Vagina (tissue), 2 donors: ENCODE results near the gene SLC2A6. TPM values are rescaled to one million over a fixed set of nuclear protein-coding genes. Genes with fewer than 3 reads are reported as not detected.

Experiments used
- DNase-seq, 2 donors: peaks; one replicate each; pipeline ENCODE4 v3.0.0-alpha.2; 2017; ENCODE audit errors: extremely low spot score in 2 of 2
- H3K27ac ChIP-seq: fragments of 200-600 bp; sonication (generic); one replicate; pipeline ENCODE4 v1.5.1; 2019
- H3K27me3 ChIP-seq: fragments of 200-600 bp; sonication (generic); one replicate; pipeline ENCODE4 v1.5.1; 2019
- H3K36me3 ChIP-seq, 2 donors: fragments of 200-600 bp; sonication (generic); one replicate each; pipeline ENCODE4 v1.5.1; 2017 to 2019
- H3K4me1 ChIP-seq: fragments of 200-600 bp; sonication (generic); one replicate; pipeline ENCODE4 v1.5.1; 2019
- H3K4me3 ChIP-seq, 2 donors: fragments of 200-600 bp; sonication (generic); 1 replicate in 1 of 2; 2 replicates in 1 of 2; pipeline ENCODE4 v1.5.1; 2016 to 2019
- H3K9me3 ChIP-seq: fragments of 200-600 bp; sonication (generic); one replicate; pipeline ENCODE4 v1.5.1; 2019
- CTCF ChIP-seq, 3 experiments: fragments of 450-650 bp in 2 of 3; fragments of 200-600 bp in 1 of 3; sonication (generic) in 1 of 3; IDR thresholded peaks; one replicate each; pipeline ENCODE4 v1.5.1; 2017 to 2019; ENCODE audit warnings: antibody characterized with exemption in 3 of 3, mild to moderate bottlenecking in 2 of 3, moderate library complexity in 2 of 3
- POLR2A ChIP-seq, 2 donors: fragments of 450-650 bp; IDR thresholded peaks; one replicate each; pipeline ENCODE4 v1.6.1; 2017; ENCODE audit warnings: antibody characterized with exemption in 2 of 2, mild to moderate bottlenecking in 2 of 2, moderate library complexity in 2 of 2
- POLR2AphosphoS5 ChIP-seq, 2 donors: sonication (generic); formaldehyde crosslinking; IDR thresholded peaks; one replicate each; pipeline ENCODE4 v1.9.0; 2017; ENCODE audit warnings: antibody characterized with exemption in 2 of 2, mild to moderate bottlenecking in 2 of 2, low read depth in 1 of 2; ENCODE audit not compliant: insufficient read depth in 1 of 2
- intact Hi-C: fragments of 100-400 bp; cut with DNase I; formaldehyde crosslinking; loops from one replicate; pipeline ENCODE4 v1.15.1; 2023
- total RNA-seq: library from RNA; depleted of rRNA; stranded (reverse); fragments of >200 nt; gene quantifications from one replicate; pipeline ENCODE4 v1.2.3, GENCODE V29; 2016

SLC2A6 gene
- total RNA-seq, 1 donor from 2014 or later, result 3.7 TPM

- Histone ChIP-seq H3K27me3 (no peaks in the 10 kb centered on the region), H3K9me3 (no peaks in the 10 kb centered on the region), H3K4me1 (no peaks in the 10 kb centered on the region), H3K36me3 (peaks cover 0 to 8% of the 10 kb centered on the region in 2 donors), H3K4me3 (no peak overlapping the region), H3K27ac (no peak overlapping the region)
- TF ChIP-seq POLR2AphosphoS5 (IDR thresholded peaks at IDR 0.05; ENCODE audit: insufficient read depth in 1 of 2, low read depth in 1 of 2) (no peak), CTCF (IDR thresholded peaks at IDR 0.05) (no peak), POLR2A (IDR thresholded peaks at IDR 0.05) (no peak)
- no peak for DNase-seq
- intact Hi-C loops, result no loop called here
These were observed 11.8 kb downstream of the SLC2A6 start for GRCh38 chr9:133467101-133467500.

- no peak for DNase-seq
- H3K4me1 ChIP-seq, result peaks cover 2% of the 10 kb centered on the region
- TF ChIP-seq POLR2AphosphoS5 (IDR thresholded peaks at IDR 0.05; ENCODE audit: insufficient read depth in 1 of 2, low read depth in 1 of 2), result no peak
- TF ChIP-seq POLR2A (IDR thresholded peaks at IDR 0.05), result no peak
- no peak for TF ChIP-seq CTCF (IDR thresholded peaks at IDR 0.05)
- H3K27ac ChIP-seq, result no peak overlapping the region
- intact Hi-C loops, result no loop called here
- H3K27me3 ChIP-seq, result no peaks in the 10 kb centered on the region
- no peak overlapping the region for H3K4me3 ChIP-seq
- H3K9me3 ChIP-seq, result no peaks in the 10 kb centered on the region
- H3K36me3 ChIP-seq, result peaks cover 0 to 8% of the 10 kb centered on the region in 2 donors
These were observed 12.9 kb downstream of the SLC2A6 start for GRCh38 chr9:133465984-133466383.

GRCh38 chr9:133464638-133465037, 14.3 kb downstream of the SLC2A6 start:
- intact Hi-C loops, result no loop called here
- DNase-seq, result no peak
- peaks cover 10% of the 10 kb centered on the region for H3K4me1 ChIP-seq

GRCh38 chr9:133463864-133464615, 14.9 kb downstream of the SLC2A6 start:
- Histone ChIP-seq H3K4me1 (peaks cover 13% of the 10 kb centered on the region), H3K9me3 (no peaks in the 10 kb centered on the region), H3K36me3 (peaks cover 0 to 7% of the 10 kb centered on the region in 2 donors), H3K27ac (no peak overlapping the region), H3K27me3 (no peaks in the 10 kb centered on the region), H3K4me3 (no peak overlapping the region)
- TF ChIP-seq CTCF (IDR thresholded peaks at IDR 0.05) (no peak), POLR2A (IDR thresholded peaks at IDR 0.05) (no peak), POLR2AphosphoS5 (IDR thresholded peaks at IDR 0.05; ENCODE audit: insufficient read depth in 1 of 2, low read depth in 1 of 2) (no peak)
- intact Hi-C loops, result no loop called here
- no peak for DNase-seq

More at GRCh38 chr9:133464638-133465037, 14.3 kb downstream of the SLC2A6 start:
- H3K36me3 ChIP-seq, result peaks cover 0 to 8% of the 10 kb centered on the region in 2 donors
- H3K27me3 ChIP-seq, result no peaks in the 10 kb centered on the region
- H3K27ac ChIP-seq, result no peak overlapping the region
- TF ChIP-seq POLR2AphosphoS5 (IDR thresholded peaks at IDR 0.05; ENCODE audit: insufficient read depth in 1 of 2, low read depth in 1 of 2) (no peak), CTCF (IDR thresholded peaks at IDR 0.05) (no peak), POLR2A (IDR thresholded peaks at IDR 0.05) (no peak)
- no peak overlapping the region for H3K4me3 ChIP-seq
- H3K9me3 ChIP-seq, result no peaks in the 10 kb centered on the region

GRCh38 chr9:133463234-133463863, 15.6 kb downstream of the SLC2A6 start:
- TF ChIP-seq POLR2A (IDR thresholded peaks at IDR 0.05) (no peak), CTCF (IDR thresholded peaks at IDR 0.05) (no peak), POLR2AphosphoS5 (IDR thresholded peaks at IDR 0.05; ENCODE audit: insufficient read depth in 1 of 2, low read depth in 1 of 2) (no peak)
- no peaks in the 10 kb centered on the region for H3K9me3 ChIP-seq
- H3K4me3 ChIP-seq, result no peak overlapping the region
- H3K36me3 ChIP-seq, result peaks cover 0 to under 1% of the 10 kb centered on the region in 2 donors
- intact Hi-C loops, result no loop called here
- no peak overlapping the region for H3K27ac ChIP-seq
- H3K4me1 ChIP-seq, result peaks cover 18% of the 10 kb centered on the region
- H3K27me3 ChIP-seq, result no peaks in the 10 kb centered on the region
- DNase-seq, result no peak
